ENCODE measurements around the gene MUC5B.

DNA sequence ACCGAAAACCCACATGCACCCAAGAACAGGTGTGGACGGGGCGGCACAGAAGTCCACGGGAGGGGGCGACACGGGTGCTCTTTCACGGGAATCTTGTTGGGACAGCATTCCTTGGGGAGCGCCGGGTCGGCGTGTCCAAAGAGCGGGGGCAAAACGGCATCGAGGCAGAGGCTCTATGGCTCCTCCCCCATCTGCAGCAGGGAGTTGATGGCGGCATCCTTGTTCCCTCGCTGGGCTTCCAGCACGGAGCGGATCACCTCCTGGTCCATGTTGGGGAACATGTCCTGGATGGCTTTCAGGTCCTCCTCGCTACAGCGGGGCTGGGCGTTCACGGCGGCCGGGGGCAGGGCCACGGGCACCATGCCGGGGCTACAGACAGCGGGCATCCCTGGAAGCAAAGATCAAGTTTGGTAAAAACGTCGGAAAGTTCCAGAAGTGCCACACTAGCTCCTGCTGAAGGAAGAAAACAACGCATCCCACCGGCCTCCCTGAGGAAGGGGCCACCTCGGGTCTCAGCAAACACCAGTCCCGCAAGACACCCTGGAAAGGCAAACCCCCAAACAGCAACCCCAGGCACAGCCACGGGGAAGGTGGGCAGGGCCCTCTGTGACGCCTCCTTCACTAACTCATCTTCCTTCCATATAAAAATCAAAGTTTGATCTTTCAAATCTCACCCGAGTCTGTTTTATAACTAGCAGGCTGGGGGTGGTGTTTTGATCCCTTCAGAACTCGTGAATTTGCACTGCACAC lies 54.2 kb downstream of the MUC5B start:
- TF ChIP-seq, protein P1, sequence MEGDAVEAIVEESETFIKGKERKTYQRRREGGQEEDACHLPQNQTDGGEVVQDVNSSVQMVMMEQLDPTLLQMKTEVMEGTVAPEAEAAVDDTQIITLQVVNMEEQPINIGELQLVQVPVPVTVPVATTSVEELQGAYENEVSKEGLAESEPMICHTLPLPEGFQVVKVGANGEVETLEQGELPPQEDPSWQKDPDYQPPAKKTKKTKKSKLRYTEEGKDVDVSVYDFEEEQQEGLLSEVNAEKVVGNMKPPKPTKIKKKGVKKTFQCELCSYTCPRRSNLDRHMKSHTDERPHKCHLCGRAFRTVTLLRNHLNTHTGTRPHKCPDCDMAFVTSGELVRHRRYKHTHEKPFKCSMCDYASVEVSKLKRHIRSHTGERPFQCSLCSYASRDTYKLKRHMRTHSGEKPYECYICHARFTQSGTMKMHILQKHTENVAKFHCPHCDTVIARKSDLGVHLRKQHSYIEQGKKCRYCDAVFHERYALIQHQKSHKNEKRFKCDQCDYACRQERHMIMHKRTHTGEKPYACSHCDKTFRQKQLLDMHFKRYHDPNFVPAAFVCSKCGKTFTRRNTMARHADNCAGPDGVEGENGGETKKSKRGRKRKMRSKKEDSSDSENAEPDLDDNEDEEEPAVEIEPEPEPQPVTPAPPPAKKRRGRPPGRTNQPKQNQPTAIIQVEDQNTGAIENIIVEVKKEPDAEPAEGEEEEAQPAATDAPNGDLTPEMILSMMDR (conservative IDR thresholded peaks at IDR 0.05 in 1 of 2, IDR thresholded peaks at IDR 0.05 in 1 of 2; ENCODE audit: low read depth in 1 of 2, low read length in 2 of 2) = no peak
- no peak for TF ChIP-seq EZH2 (IDR thresholded peaks at IDR 0.05; ENCODE audit: low read length, missing control alignments)
